ENCODE results near the gene MRPS11.

MRPS11 gene

DNA sequence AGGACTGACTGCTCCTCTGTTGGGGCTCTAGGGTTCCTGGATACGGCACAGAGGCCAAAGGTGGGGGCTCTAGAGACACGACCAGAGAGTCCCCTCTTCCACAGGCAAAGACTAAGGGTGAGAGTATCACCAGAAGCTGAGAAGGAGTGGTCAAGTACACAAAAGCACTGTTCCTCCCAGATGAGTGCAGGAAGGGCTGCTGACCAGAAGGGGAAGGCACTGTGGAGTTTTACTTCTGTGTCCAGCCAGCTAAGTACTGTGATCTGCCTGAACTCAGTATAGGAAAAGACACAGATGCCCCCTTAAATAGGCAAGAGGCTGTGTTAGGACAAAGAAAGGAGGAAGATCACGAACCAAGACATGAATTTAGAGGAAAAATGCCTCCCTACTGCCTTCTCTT is 11.7 kb downstream of the MRPS11 start:
- TF ChIP-seq, protein P1, sequence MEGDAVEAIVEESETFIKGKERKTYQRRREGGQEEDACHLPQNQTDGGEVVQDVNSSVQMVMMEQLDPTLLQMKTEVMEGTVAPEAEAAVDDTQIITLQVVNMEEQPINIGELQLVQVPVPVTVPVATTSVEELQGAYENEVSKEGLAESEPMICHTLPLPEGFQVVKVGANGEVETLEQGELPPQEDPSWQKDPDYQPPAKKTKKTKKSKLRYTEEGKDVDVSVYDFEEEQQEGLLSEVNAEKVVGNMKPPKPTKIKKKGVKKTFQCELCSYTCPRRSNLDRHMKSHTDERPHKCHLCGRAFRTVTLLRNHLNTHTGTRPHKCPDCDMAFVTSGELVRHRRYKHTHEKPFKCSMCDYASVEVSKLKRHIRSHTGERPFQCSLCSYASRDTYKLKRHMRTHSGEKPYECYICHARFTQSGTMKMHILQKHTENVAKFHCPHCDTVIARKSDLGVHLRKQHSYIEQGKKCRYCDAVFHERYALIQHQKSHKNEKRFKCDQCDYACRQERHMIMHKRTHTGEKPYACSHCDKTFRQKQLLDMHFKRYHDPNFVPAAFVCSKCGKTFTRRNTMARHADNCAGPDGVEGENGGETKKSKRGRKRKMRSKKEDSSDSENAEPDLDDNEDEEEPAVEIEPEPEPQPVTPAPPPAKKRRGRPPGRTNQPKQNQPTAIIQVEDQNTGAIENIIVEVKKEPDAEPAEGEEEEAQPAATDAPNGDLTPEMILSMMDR (IDR thresholded peaks at IDR 0.05; ENCODE audit: extremely low read depth, insufficient read depth, missing control alignments) = no peak
- no peak for DNase-seq (ENCODE audit: low spot score)
- in situ Hi-C loops (cut with MboI; ENCODE audit: low pct_unique_long_range_greater_than_20kb, low sequenced_read_pairs, unreplicated experiment) = loop anchor here (25.0 kb wide), 1 partner anchor 358 kb away; no protein-coding TSS in a partner anchor

DNA sequence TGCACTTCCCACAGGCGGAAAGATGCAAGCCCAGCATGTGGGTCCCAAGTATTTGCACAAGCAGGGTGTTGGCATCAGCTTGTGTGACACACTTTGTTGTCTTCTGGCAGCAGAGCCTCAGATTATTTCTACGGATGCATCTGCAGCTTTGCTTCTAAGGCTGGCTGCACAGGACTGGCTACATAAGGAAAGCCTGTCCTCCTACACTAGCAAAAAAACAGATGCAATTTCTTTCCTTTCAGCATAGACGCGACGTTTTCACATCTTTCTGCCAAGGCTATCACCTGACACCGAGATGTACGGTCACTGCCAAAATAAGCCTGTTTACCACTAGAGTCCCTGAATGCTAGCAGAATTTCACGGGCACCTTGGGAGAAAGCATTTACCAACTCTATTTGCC is 13.5 kb downstream of the MRPS11 start:
- TF ChIP-seq, protein P1 (IDR thresholded peaks at IDR 0.05; ENCODE audit: extremely low read depth, insufficient read depth, missing control alignments) = no peak
- in situ Hi-C loops (cut with MboI; ENCODE audit: low pct_unique_long_range_greater_than_20kb, low sequenced_read_pairs, unreplicated experiment) = loop anchor here (25.0 kb wide), 1 partner anchor 356 kb away; no protein-coding TSS in a partner anchor
- DNase-seq (ENCODE audit: low spot score) = no peak

DNA sequence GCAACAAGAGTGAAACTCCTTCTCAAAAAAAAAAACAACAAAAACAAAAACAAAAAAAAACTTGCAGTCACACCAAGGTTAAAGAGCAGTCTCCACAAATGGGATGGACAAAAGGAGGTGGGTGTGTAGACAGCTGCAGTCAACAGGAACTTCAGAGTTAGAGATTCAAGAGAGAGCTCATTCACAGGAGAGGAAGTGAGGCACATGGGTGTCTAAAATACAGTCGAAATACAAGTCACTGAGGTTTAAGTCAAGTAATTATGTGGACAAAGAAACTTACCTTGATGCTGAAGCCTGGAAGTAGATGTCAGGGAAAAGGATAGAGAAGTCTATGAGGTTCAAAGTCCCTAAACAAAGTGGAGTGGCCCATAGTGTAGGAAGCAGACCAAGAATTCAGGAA is 14.8 kb downstream of the MRPS11 start:
- in situ Hi-C loops (cut with MboI; ENCODE audit: low pct_unique_long_range_greater_than_20kb, low sequenced_read_pairs, unreplicated experiment) = loop anchor here (25.0 kb wide), 1 partner anchor 355 kb away; no protein-coding TSS in a partner anchor
- TF ChIP-seq, protein P1 (IDR thresholded peaks at IDR 0.05; ENCODE audit: extremely low read depth, insufficient read depth, missing control alignments) = no peak
- no peak for DNase-seq (ENCODE audit: low spot score)

DNA sequence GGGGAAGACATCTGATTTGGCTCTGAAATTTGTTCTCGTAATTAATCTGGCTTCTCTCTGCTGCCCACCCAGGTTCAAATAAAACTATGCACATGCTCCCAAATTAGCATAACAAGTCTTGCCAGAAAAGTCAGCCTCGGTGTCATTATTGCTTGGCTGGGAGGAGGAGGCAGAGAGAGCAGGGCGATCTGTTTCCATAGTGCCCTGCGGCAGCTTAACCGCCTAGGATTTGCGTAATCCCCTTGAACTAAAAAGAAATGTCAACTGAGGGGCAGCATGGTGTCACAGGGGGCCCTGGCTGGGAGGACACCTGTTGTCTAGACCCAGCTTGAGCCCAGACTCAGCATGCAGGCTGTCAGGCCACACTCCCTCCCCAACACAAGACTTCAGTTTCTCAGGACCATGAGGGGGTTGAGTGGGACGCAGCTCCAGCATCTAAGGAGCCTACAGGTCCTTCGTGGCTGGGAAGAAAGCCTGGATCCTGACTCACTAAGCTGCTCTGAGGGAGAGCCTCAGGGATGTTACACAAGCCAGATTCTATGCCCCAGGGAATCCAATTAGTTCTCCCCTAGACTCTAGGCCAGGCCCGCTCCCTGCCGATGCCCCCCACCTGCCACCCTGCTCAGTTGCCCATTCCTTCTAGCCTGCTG is 17.3 kb downstream of the MRPS11 start:
- TF ChIP-seq, protein P1 (IDR thresholded peaks at IDR 0.05; ENCODE audit: extremely low read depth, insufficient read depth, missing control alignments) = no peak
- DNase-seq (ENCODE audit: low spot score) = no peak
- in situ Hi-C loops (cut with MboI; ENCODE audit: low pct_unique_long_range_greater_than_20kb, low sequenced_read_pairs, unreplicated experiment) = loop anchor here (25.0 kb wide), 1 partner anchor 352 kb away; no protein-coding TSS in a partner anchor

DNA sequence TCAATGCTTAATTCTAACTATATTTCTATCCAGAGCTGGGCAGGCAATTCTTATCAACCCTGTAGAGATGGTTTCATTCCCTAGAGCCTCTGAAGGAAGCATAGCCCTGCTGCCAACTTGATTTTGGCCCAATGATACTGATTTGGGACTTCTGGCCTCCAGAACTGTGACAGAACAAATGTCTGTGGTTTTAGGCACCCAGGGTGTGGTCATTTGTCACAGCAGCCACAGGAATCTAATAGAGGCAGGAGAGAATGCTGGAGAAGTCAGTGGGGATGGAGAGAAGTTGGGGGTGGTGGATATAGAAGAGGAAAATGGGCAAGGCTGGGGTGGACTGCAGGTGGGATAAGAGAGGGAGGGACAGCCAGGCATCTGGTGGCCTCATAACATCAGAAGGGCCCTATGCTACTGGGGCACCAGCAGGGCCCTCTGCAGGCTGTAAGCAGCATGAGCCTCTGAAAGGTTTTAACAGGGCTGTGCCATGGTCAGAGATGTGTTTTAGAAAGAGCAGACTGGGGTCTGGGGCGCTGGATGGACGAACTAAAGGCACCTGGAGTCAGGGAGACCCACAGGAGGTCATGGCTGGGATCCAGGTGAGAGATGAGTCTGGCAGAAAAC is 19.8 kb downstream of the MRPS11 start:
- TF ChIP-seq, protein P1 (IDR thresholded peaks at IDR 0.05; ENCODE audit: extremely low read depth, insufficient read depth, missing control alignments) = no peak
- DNase-seq (ENCODE audit: low spot score) = no peak
- in situ Hi-C loops (cut with MboI; ENCODE audit: low pct_unique_long_range_greater_than_20kb, low sequenced_read_pairs, unreplicated experiment) = loop anchor here (25.0 kb wide), 1 partner anchor 350 kb away; no protein-coding TSS in a partner anchor

DNA sequence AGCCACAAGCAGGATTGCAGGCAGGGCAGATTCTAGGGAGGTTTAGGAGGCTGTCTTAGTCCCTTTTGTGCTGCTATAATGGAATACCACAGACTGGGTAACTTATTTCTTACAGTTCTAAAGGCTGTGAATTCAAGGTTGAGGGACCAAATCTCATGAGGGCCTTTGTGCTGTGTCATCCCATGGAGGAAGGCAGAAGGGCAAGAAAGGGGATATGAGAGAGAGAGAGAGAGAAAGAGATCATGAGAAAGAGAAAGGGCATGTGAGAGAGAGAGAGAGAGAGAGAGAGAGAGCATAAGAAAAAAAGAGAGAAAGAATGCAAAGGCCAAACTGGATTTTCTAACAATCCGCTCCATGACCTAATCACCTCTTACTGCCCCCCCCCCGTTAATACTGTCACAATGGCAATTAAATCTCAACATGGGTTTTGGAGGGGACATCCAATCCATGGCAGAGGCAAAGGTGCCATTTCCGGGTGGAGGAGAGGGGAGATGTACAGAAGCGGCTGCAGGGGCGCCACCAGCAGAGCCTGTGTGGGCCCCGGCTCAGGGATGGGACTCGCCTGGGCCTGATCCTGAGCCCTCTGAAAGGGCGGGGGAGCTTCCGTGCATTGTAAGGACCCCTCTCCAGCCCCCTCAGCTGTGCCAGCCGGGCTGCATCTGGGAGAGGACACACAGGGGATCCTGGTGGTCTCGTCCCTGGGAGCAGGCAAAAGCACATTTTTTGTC is 20.5 kb downstream of the MRPS11 start:
- in situ Hi-C loops (cut with MboI; ENCODE audit: low pct_unique_long_range_greater_than_20kb, low sequenced_read_pairs, unreplicated experiment) = loop anchor here (25.0 kb wide), 1 partner anchor 349 kb away; no protein-coding TSS in a partner anchor
- TF ChIP-seq, protein P1 (IDR thresholded peaks at IDR 0.05; ENCODE audit: extremely low read depth, insufficient read depth, missing control alignments) = no peak
- no peak for DNase-seq (ENCODE audit: low spot score)
